Posterior cingulate gyrus (tissue), 11 donors: ENCODE results near the gene FOXP4.

Experiments
- DNase-seq, 10 donors: peaks; one replicate each; pipeline versions ENCODE4 v3.0.0 to v3.0.0-alpha.2; 2020 to 2021; ENCODE audit warnings: mixed read lengths in 3 of 10
- intact Hi-C: fragments of 100-400 bp; cut with DNase I; formaldehyde crosslinking; loops from one replicate; pipeline ENCODE4 v1.15.1; 2023

The FOXP4 gene

GRCh38 chr6:41638002-41638934, 92.1 kb downstream of the FOXP4 start, which contains the start of gene MDFI:
TSS of gene MDFI (plus strand) at chr6:41638468. CDS start at chr6:41638750, 282 bp downstream.
- DNase-seq, result peak in 3 of 10 donors; percentile 39 to 52 (median 49)
- intact Hi-C loops, result no loop called here

- intact Hi-C loops, result no loop called here
- peak in 3 of 10 donors; percentile 41 to 77 (median 62) for DNase-seq
These were observed 93.0 kb downstream of the FOXP4 start for GRCh38 chr6:41638935-41639808.

- peak in 3 of 10 donors; percentile 22 to 71 (median 55) for DNase-seq
- intact Hi-C loops, result no loop called here
These were observed 93.7 kb downstream of the FOXP4 start for GRCh38 chr6:41639809-41640371.

- intact Hi-C loops, result no loop called here
- DNase-seq, result peak in 3 of 10 donors; percentile 58 to 72 (median 66)
These were observed 94.2 kb downstream of the FOXP4 start for GRCh38 chr6:41640426-41640825.

GRCh38 chr6:41641352-41641925, 95.3 kb downstream of the FOXP4 start:
- intact Hi-C loops, result no loop called here
- DNase-seq, result peak in 3 of 10 donors; percentile 21 to 59 (median 53)

- intact Hi-C loops, result no loop called here
- peak in 3 of 10 donors; percentile 29 to 71 (median 51) for DNase-seq
These were observed 96.1 kb downstream of the FOXP4 start for GRCh38 chr6:41642090-41642959.

- DNase-seq, result peak in 1 of 10 donors; percentile 40
- intact Hi-C loops, result no loop called here
These were observed 97.0 kb downstream of the FOXP4 start for GRCh38 chr6:41642960-41643898.

- DNase-seq, result peak in 2 of 10 donors; percentile 29 to 32
- intact Hi-C loops, result no loop called here
These were observed 97.7 kb downstream of the FOXP4 start for GRCh38 chr6:41643899-41644269.

- intact Hi-C loops, result no loop called here
- DNase-seq, result peak in 2 of 10 donors; percentile 31 to 57
These were observed 98.2 kb downstream of the FOXP4 start for GRCh38 chr6:41644297-41644879.

- intact Hi-C loops, result no loop called here
- peak in 2 of 10 donors; percentile 26 to 45 for DNase-seq
These were observed 98.9 kb downstream of the FOXP4 start for GRCh38 chr6:41645007-41645618.

GRCh38 chr6:41646026-41646795, 100.0 kb downstream of the FOXP4 start:
- DNase-seq, result peak in 2 of 10 donors; percentile 63 to 72
- intact Hi-C loops, result no loop called here

GRCh38 chr6:41647061-41647511, 100.9 kb downstream of the FOXP4 start:
- DNase-seq, result peak in 3 of 10 donors; percentile 55 to 56 (median 56)
- intact Hi-C loops, result no loop called here

- peak in 2 of 10 donors; percentile 33 to 39 for DNase-seq
- intact Hi-C loops, result no loop called here
These were observed 101.9 kb downstream of the FOXP4 start for GRCh38 chr6:41648070-41648585.

- intact Hi-C loops, result no loop called here
- DNase-seq, result peak in 3 of 10 donors; percentile 22 to 55 (median 23)
These were observed 102.7 kb downstream of the FOXP4 start for GRCh38 chr6:41648921-41649320.

- intact Hi-C loops, result no loop called here
- DNase-seq, result peak in 3 of 10 donors; percentile 17 to 49 (median 41)
These were observed 103.4 kb downstream of the FOXP4 start for GRCh38 chr6:41649596-41649995.

- peak in 3 of 10 donors; percentile 35 to 56 (median 47) for DNase-seq
- intact Hi-C loops, result no loop called here
These were observed 103.9 kb downstream of the FOXP4 start for GRCh38 chr6:41650120-41650519.
